Gastroesophageal sphincter (tissue), 3 donors: ENCODE measurements around the gene SLC52A1.

Experiments used
- CTCF ChIP-seq, 4 experiments: fragments of 200-600 bp in 2 of 4; fragments of 450-650 bp in 2 of 4; sonication (generic) in 1 of 4; IDR thresholded peaks; one replicate each; pipeline ENCODE4 v1.5.1; 2017 to 2019; ENCODE audit warnings: antibody characterized with exemption in 4 of 4, mild to moderate bottlenecking in 2 of 4, moderate library complexity in 2 of 4
- POLR2A ChIP-seq, 2 donors: fragments of 450-650 bp; IDR thresholded peaks; one replicate each; pipeline ENCODE4 v1.6.1; 2017; ENCODE audit warnings: antibody characterized with exemption in 2 of 2, mild to moderate bottlenecking in 2 of 2, moderate library complexity in 1 of 2
- POLR2AphosphoS5 ChIP-seq: sonication (generic); formaldehyde crosslinking; IDR thresholded peaks from one replicate; pipeline ENCODE4 v1.6.1; 2017; ENCODE audit warnings: antibody characterized with exemption

- TF ChIP-seq CTCF (IDR thresholded peaks at IDR 0.05) (no peak), POLR2AphosphoS5 (no peak), POLR2A (IDR thresholded peaks at IDR 0.05) (no peak)
Observed at GRCh38 chr17:4986403-4986802, 48.8 kb downstream of the SLC52A1 start.
